PFSK-1 (cell line): ENCODE measurements around the gene PHACTR3.

ENCODE experiments used
- FOXP2 ChIP-seq: optimal IDR thresholded peaks from 2 replicates; pipeline ENCODE3; 2011; ENCODE audit warnings: borderline replicate concordance, control low read depth, inconsistent platforms; ENCODE audit not compliant: insufficient read depth; ENCODE audit errors: extremely low read length, extremely low read depth
- POLR2AphosphoS5 ChIP-seq: IDR thresholded peaks from 2 replicates; pipeline ENCODE4 v1.6.1; 2012; ENCODE audit warnings: low read depth, mild to moderate bottlenecking, control low read depth, low read length, moderate library complexity
- SIN3A ChIP-seq: IDR thresholded peaks from 2 replicates; pipeline ENCODE4 v1.6.1; 2012; ENCODE audit warnings: mild to moderate bottlenecking, low read length, moderate library complexity, borderline replicate concordance; ENCODE audit not compliant: insufficient read depth
- TAF1 ChIP-seq: IDR thresholded peaks from 2 replicates; pipeline ENCODE4 v1.6.1; 2012; ENCODE audit warnings: low read length, control low read depth, borderline replicate concordance; ENCODE audit not compliant: insufficient read depth
- TF ChIP-seq, protein P1 (sequence below), 2 experiments: IDR thresholded peaks; 2 replicates each; pipeline versions ENCODE4 v1.6.1 to v1.8.0; 2011 to 2012; ENCODE audit warnings: low read depth in 2 of 2, low read length in 2 of 2, control low read depth in 1 of 2, inconsistent platforms in 1 of 2, mild to moderate bottlenecking in 1 of 2, moderate library complexity in 1 of 2; ENCODE audit not compliant: insufficient read depth in 1 of 2

PHACTR3 gene

DNA sequence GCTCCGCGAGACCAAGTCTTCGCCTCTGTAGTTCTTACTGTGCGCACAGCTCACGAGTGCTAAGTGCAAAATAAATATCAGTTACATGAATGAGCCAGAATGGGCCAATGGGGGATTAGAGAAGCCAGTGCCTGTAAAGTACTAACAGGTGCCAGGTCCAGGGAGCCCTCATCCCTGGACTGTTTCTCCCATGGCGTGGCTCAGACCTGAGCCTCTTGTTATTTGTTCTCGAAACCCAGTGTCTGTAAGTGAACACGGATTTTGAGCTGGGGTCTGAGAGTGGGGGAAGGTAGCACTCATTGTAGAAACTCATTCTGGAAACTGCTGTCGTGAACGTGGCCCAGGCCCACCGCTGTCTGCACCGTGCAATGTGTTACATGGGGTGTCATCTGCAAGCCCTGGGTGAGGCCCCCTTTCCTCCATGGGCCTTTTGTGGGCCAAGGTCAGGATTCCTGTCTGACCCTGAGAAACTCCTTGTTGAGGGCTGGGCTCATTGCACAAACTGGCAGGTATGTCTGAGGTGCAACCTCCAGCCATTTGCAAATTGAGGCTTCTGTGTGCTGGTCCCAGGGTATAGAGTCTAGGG lies 174.4 kb downstream of the PHACTR3 start:
- TF ChIP-seq TAF1, result no peak
- no peak for TF ChIP-seq FOXP2

DNA sequence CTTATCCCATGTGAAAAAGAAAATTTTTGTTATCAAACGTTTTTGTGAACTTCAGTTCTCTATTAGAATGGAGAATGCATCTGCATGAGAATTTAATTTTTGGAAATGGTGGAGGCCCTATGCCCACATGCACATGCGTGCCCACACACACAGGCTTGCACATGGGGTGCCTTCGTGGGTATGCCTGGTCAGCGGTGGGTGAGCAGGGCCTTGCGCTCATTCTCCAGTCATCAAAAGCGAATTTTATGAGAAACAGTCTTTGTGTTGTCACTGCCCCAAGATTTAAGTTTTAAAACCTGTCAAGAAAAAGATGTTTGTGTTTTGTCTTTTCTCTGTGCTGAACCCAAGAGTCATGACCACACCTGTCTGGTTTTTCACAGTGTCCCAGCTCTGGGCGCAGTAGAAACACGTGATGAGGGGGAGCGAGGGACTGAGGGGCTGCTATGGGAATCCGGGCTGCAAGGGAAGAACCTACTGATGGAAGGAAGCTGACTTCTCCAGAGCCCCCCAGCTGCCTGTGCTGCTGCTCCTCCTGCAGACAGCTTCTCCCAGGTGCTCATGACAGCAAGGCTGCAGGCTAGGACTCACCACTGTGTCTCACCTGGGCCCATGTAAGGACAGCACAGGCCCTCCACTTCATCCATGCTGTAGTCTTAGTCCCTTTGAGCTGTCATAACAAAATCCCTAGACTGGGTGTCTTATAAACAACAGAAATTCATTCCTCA lies 175.5 kb downstream of the PHACTR3 start:
- TF ChIP-seq TAF1, result no peak
- TF ChIP-seq SIN3A, result no peak
- TF ChIP-seq POLR2AphosphoS5, result no peak
- TF ChIP-seq, protein P1, sequence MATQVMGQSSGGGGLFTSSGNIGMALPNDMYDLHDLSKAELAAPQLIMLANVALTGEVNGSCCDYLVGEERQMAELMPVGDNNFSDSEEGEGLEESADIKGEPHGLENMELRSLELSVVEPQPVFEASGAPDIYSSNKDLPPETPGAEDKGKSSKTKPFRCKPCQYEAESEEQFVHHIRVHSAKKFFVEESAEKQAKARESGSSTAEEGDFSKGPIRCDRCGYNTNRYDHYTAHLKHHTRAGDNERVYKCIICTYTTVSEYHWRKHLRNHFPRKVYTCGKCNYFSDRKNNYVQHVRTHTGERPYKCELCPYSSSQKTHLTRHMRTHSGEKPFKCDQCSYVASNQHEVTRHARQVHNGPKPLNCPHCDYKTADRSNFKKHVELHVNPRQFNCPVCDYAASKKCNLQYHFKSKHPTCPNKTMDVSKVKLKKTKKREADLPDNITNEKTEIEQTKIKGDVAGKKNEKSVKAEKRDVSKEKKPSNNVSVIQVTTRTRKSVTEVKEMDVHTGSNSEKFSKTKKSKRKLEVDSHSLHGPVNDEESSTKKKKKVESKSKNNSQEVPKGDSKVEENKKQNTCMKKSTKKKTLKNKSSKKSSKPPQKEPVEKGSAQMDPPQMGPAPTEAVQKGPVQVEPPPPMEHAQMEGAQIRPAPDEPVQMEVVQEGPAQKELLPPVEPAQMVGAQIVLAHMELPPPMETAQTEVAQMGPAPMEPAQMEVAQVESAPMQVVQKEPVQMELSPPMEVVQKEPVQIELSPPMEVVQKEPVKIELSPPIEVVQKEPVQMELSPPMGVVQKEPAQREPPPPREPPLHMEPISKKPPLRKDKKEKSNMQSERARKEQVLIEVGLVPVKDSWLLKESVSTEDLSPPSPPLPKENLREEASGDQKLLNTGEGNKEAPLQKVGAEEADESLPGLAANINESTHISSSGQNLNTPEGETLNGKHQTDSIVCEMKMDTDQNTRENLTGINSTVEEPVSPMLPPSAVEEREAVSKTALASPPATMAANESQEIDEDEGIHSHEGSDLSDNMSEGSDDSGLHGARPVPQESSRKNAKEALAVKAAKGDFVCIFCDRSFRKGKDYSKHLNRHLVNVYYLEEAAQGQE (IDR thresholded peaks at IDR 0.05; ENCODE audit: insufficient read depth in 1 of 2, low read depth in 2 of 2, low read length in 2 of 2), result no peak
- TF ChIP-seq FOXP2, result no peak

- no peak for TF ChIP-seq POLR2AphosphoS5
- no peak for TF ChIP-seq SIN3A
- no peak for TF ChIP-seq FOXP2
- TF ChIP-seq TAF1, result no peak
- TF ChIP-seq, protein P1 (IDR thresholded peaks at IDR 0.05; ENCODE audit: insufficient read depth in 1 of 2, low read depth in 2 of 2, low read length in 2 of 2), result no peak
Measured at GRCh38 chr20:59780494-59781185, 176.3 kb downstream of the PHACTR3 start.

DNA sequence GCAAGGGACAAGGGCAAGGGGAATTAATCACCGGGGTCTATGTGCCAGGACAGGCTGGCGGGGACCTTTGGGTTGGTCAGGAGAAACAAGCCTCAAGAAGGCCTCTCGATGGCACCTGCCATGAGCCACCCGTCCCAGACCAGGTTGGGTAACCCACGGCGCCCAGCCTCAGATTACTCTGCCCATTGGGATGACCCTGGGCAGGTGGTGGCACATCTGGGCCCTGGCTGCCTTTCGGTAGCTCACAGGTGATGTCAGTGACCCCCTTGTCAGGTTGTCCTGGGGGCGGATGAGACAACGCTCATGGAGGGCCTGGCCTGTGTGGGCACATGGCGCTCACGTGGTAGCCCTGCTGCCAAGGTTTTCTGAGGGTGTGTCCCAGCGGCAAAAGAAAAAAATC lies 176.9 kb downstream of the PHACTR3 start:
- TF ChIP-seq, protein P1 (IDR thresholded peaks at IDR 0.05; ENCODE audit: insufficient read depth in 1 of 2, low read depth in 2 of 2, low read length in 2 of 2), result no peak
- no peak for TF ChIP-seq SIN3A
- TF ChIP-seq TAF1, result no peak
- TF ChIP-seq POLR2AphosphoS5, result no peak
- TF ChIP-seq FOXP2, result no peak

GRCh38 chr20:59782986-59783640 lies 178.8 kb downstream of the PHACTR3 start:
- TF ChIP-seq, protein P1 (IDR thresholded peaks at IDR 0.05; ENCODE audit: insufficient read depth in 1 of 2, low read depth in 2 of 2, low read length in 2 of 2), result no peak
- TF ChIP-seq FOXP2, result no peak
- no peak for TF ChIP-seq SIN3A
- TF ChIP-seq TAF1, result no peak
- no peak for TF ChIP-seq POLR2AphosphoS5
